Measurements from ENCODE around the gene CELA1. TPM values are rescaled to one million over a fixed set of nuclear protein-coding genes. Genes with fewer than 3 reads are reported as not detected.
A peak's percentile ranks its signal among the peaks of the same experiment; 100 is the strongest.
"Not testable (repeated sequence)": the region's sequence is repeated elsewhere in the genome, so short reads cannot be mapped to it uniquely, and the experiment has no call there.

The CELA1 gene
- total RNA-seq, 1 donor from 2014 or later = not detected

GRCh38 chr12:51323966-51324895 lies 22.2 kb downstream of the CELA1 start, which contains the start of gene BIN2:
Gene BIN2, minus strand, starts transcription at chr12:51324174. Its CDS starts 72 bp downstream, at chr12:51324102.
- H3K36me3 Mint-ChIP-seq (ENCODE audit: low read depth) = peaks cover 23% of the 10 kb centered on the region
- intact Hi-C loops (cut with micrococcal nuclease) = loop anchor here (2.0 to 10.0 kb wide), 6 partner anchors 17 to 559 kb away; partner anchors contain the start of genes ATF1, LETMD1, POU6F1 and SLC11A2
- peak; percentile 93 for DNase-seq
- peaks cover 72% of the 10 kb centered on the region for H3K4me1 Mint-ChIP-seq
- peak within 1 kb of the TSS; percentile 94 for H3K27ac Mint-ChIP-seq
- H3K9me3 Mint-ChIP-seq = no peaks in the 10 kb centered on the region
- H3K27me3 Mint-ChIP-seq = no peaks in the 10 kb centered on the region
- peak within 1 kb of the TSS; percentile 94 for H3K4me3 Mint-ChIP-seq

- Mint-ChIP-seq H3K4me3 (peak overlapping the region; percentile 94), H3K36me3 (ENCODE audit: low read depth) (peaks cover 25% of the 10 kb centered on the region), H3K27ac (peak overlapping the region; percentile 94)
These were observed 23.0 kb downstream of the CELA1 start for GRCh38 chr12:51323317-51323960.

GRCh38 chr12:51322452-51322851 lies 24.0 kb downstream of the CELA1 start:
- no peaks in the 10 kb centered on the region for H3K27me3 Mint-ChIP-seq
- peaks cover 72% of the 10 kb centered on the region for H3K4me1 Mint-ChIP-seq
- H3K4me3 Mint-ChIP-seq = peak overlapping the region; percentile 94
- DNase-seq = peak; percentile 69
- H3K9me3 Mint-ChIP-seq = no peaks in the 10 kb centered on the region
- intact Hi-C loops (cut with micrococcal nuclease) = loop anchor here (2.0 to 10.0 kb wide), 6 partner anchors 18 to 558 kb away; partner anchors contain the start of genes ATF1, LETMD1, POU6F1 and SLC11A2
- H3K27ac Mint-ChIP-seq = peak overlapping the region; percentile 94
- H3K36me3 Mint-ChIP-seq (ENCODE audit: low read depth) = peaks cover 29% of the 10 kb centered on the region

More at GRCh38 chr12:51323317-51323960, 23.0 kb downstream of the CELA1 start:
- Mint-ChIP-seq H3K27me3 (no peaks in the 10 kb centered on the region), H3K9me3 (no peaks in the 10 kb centered on the region), H3K4me1 (peaks cover 72% of the 10 kb centered on the region)
- DNase-seq = peak; percentile 86
- intact Hi-C loops (cut with micrococcal nuclease) = loop anchor here (2.0 to 10.0 kb wide), 6 partner anchors 17 to 559 kb away; partner anchors contain the start of genes ATF1, LETMD1, POU6F1 and SLC11A2

DNA sequence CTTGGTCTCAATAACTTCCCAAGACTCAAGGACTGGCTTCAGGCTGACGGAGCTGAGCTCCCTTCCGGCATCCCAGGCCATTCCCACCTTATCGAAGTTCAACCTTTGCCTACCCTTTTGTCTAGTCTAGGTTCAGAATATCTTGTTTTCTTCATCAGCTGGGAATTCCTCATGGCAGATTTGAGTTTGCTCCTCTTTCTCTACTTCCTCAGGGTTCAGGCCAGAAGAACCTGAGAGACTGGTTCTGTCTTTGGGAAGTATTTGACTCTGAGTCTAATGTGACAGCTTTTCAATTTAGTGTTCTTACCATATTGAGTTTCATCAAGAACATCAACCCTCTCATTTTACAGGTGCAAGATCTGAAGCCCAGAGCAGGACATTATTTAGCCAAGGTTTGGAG lies 24.6 kb downstream of the CELA1 start:
- Mint-ChIP-seq H3K27me3 (no peaks in the 10 kb centered on the region), H3K27ac (peak overlapping the region; percentile 86), H3K4me1 (peaks cover 72% of the 10 kb centered on the region), H3K9me3 (no peaks in the 10 kb centered on the region), H3K36me3 (ENCODE audit: low read depth) (peaks cover 33% of the 10 kb centered on the region), H3K4me3 (peak overlapping the region; percentile 94)
- intact Hi-C loops (cut with micrococcal nuclease) = loop anchor here (2.0 to 10.0 kb wide), 6 partner anchors 19 to 557 kb away; partner anchors contain the start of genes ATF1, LETMD1, POU6F1 and SLC11A2
- no peak for DNase-seq

DNA sequence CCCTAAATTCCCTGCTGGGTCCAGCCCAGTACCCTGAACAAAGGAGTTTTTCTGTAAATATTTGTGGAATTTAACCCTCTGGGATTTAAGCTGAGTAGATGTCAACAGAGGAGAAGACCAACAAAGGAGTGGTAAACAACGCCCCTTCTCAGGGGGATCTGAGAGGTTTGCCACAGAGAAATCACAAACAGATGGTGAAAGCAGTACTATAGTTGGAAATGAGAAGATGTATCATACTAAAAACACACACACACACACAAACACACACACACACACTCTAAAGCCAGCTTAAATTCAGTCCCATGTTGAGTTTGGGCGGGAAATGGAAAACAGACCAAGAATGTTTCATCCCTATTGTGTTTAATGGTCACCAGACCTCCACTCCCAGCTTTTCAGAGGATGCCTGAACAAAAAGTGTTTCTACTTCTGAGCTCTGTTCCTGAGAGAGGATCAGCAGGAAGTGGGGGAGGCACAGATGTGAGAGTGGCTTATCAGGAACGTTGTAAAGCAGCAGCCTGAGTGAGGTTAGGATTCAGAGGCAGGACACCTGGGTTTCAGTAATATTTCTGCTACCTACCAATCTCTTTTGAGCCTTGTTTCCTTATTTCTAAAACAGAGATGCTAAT lies 25.7 kb downstream of the CELA1 start:
- peak; percentile 68 for DNase-seq
- peak overlapping the region; percentile 94 for H3K4me3 Mint-ChIP-seq
- no peaks in the 10 kb centered on the region for H3K27me3 Mint-ChIP-seq
- no peaks in the 10 kb centered on the region for H3K9me3 Mint-ChIP-seq
- H3K36me3 Mint-ChIP-seq (ENCODE audit: low read depth) = peaks cover 39% of the 10 kb centered on the region
- peak overlapping the region; percentile 86 for H3K27ac Mint-ChIP-seq
- intact Hi-C loops (cut with micrococcal nuclease) = loop anchor here (5.0 to 10.0 kb wide), 5 partner anchors 54 to 556 kb away; partner anchors contain the start of genes ATF1, LETMD1, POU6F1 and SLC11A2
- H3K4me1 Mint-ChIP-seq = peaks cover 67% of the 10 kb centered on the region

- intact Hi-C loops (cut with micrococcal nuclease) = loop anchor here (5.0 to 10.0 kb wide), 5 partner anchors 53 to 556 kb away; partner anchors contain the start of genes ATF1, LETMD1, POU6F1 and SLC11A2
- Mint-ChIP-seq H3K36me3 (ENCODE audit: low read depth) (peaks cover 41% of the 10 kb centered on the region), H3K27ac (peak overlapping the region; percentile 90), H3K4me3 (peak overlapping the region; percentile 94), H3K9me3 (no peaks in the 10 kb centered on the region), H3K4me1 (peaks cover 66% of the 10 kb centered on the region), H3K27me3 (no peaks in the 10 kb centered on the region)
- DNase-seq = no peak
These were observed 26.2 kb downstream of the CELA1 start for GRCh38 chr12:51320311-51320694.

DNA sequence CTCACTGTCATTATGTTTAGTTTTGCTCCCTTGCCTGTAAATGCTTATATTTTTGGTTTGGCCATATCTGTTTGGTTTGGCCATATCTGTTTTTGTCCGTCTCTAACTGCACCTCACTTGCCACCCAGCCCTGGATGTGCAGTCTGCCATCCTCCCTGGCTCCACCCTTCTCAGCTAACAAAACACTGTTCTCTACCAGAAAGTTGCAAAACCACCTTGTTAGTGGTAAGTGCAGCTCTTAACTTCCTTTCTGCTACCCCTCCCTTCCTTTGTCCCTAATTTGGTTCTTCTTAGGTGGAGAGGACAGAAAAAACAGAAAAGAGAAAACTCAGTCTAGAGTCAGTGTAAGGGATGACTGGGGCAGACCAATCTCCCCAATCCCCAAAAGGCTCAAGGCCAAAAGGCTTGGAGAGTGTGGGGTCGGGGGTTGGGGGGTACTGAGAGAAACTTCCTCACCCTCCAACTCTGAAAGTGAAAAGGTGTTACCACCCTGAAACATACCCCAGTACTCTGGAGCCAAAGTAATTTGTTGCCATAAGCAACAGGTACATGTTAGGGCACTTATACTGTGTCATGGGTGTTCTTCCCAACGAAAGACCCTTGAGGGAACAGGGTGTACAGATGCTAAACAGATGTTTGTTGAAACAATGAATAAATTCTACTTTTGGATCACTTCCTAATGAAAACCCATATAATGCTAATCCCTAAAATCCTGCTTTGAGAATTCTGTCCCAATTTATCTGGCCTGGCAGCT lies 27.5 kb downstream of the CELA1 start:
- intact Hi-C loops (cut with micrococcal nuclease) = no loop called here
- Mint-ChIP-seq H3K36me3 (ENCODE audit: low read depth) (peaks cover 41% of the 10 kb centered on the region), H3K27ac (peak overlapping the region; percentile 90), H3K27me3 (no peaks in the 10 kb centered on the region), H3K4me1 (peaks cover 59% of the 10 kb centered on the region), H3K4me3 (peak overlapping the region; percentile 82), H3K9me3 (no peaks in the 10 kb centered on the region)
- DNase-seq = peak; percentile 87

GRCh38 chr12:51318057-51318806 lies 28.2 kb downstream of the CELA1 start:
- peak overlapping the region; percentile 90 for H3K27ac Mint-ChIP-seq
- peaks cover 58% of the 10 kb centered on the region for H3K4me1 Mint-ChIP-seq
- DNase-seq; intact Hi-C loops (cut with micrococcal nuclease); H3K9me3 Mint-ChIP-seq; H3K27me3 Mint-ChIP-seq: not testable (repeated sequence)
- peak overlapping the region; percentile 82 for H3K4me3 Mint-ChIP-seq
- peaks cover 44% of the 10 kb centered on the region for H3K36me3 Mint-ChIP-seq (ENCODE audit: low read depth)

- Mint-ChIP-seq H3K4me1 (peaks cover 20% of the 10 kb centered on the region), H3K9me3 (no peaks in the 10 kb centered on the region), H3K27ac (no peak overlapping the region), H3K4me3 (no peak overlapping the region), H3K36me3 (ENCODE audit: low read depth) (peaks cover 53% of the 10 kb centered on the region), H3K27me3 (no peaks in the 10 kb centered on the region)
- no peak for DNase-seq
- intact Hi-C loops (cut with micrococcal nuclease) = no loop called here
These were observed 35.1 kb downstream of the CELA1 start for GRCh38 chr12:51311389-51311788.

DNA sequence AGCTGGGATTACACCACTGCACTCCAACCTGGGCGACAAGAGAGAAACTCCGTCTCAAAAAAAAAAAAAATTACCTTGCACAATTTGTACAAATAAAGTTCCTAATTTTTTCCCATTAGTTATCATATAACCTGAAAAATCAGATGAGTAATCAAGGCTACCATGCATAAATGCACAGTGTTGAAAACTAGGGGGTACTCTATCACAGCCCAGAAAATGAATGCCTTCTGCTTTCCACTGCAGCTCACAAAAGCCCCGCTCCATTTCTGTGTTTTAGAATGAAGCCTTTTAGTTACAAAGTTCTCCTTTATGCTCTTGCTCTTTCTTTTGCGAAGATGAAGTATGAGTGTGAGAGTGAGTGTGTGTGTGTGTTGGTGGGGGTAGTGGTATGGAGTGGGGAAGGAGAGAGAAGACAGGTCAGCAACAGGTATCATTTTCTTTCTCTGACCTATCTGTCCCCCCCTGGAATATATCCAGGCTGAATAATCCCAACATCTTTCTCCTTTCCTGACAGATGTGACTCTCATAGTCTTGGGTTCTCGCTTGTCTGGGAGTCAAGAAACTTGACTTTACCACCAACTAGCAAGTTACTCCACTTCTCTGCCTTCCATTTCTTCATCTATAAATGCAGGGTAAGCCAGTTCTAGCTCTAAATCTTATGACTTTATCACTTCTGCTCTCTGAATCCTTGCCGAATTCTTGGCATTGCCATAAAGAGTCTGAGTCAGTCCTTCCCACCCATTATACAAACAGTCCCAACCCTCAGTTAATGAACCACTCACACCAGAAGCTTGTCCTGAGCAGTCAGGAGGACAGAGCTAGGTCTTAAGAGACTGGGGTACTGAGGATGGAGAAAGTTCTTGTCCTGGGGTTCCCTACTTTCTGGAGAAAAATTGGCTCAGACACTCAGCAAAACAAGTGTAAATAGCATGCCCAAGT lies 38.6 kb downstream of the CELA1 start:
- intact Hi-C loops (cut with micrococcal nuclease) = no loop called here
- DNase-seq = no peak
- Mint-ChIP-seq H3K9me3 (no peaks in the 10 kb centered on the region), H3K27me3 (no peaks in the 10 kb centered on the region), H3K4me1 (peaks cover 19% of the 10 kb centered on the region), H3K27ac (peak overlapping the region; percentile 14), H3K4me3 (no peak overlapping the region), H3K36me3 (ENCODE audit: low read depth) (peaks cover 57% of the 10 kb centered on the region)

- Mint-ChIP-seq H3K27ac (no peak overlapping the region), H3K9me3 (no peaks in the 10 kb centered on the region), H3K4me1 (peaks cover 15% of the 10 kb centered on the region), H3K4me3 (no peak overlapping the region), H3K27me3 (no peaks in the 10 kb centered on the region), H3K36me3 (ENCODE audit: low read depth) (peaks cover 62% of the 10 kb centered on the region)
- intact Hi-C loops (cut with micrococcal nuclease) = no loop called here
- DNase-seq = no peak
These were observed 40.0 kb downstream of the CELA1 start for GRCh38 chr12:51306507-51306906.
